H1 (cell line): ENCODE data around the gene RNF44. TPM values are rescaled to one million over a fixed set of nuclear protein-coding genes. Genes with fewer than 3 reads are reported as not detected.

Experiments
- CTCF ChIA-PET: fragments of 300-600 bp; sonication (Branson Sonifier 250); formaldehyde crosslinking; loops from one replicate; lab custom pipeline; 2021; ENCODE audit not compliant: partially characterized antibody; lab: Charles Lee
- POLR2A ChIA-PET: fragments of 300-600 bp; sonication (Branson Sonifier 250); formaldehyde crosslinking; loops from one replicate; lab custom pipeline; 2021; ENCODE audit warnings: inconsistent platforms; ENCODE audit not compliant: partially characterized antibody; lab: Charles Lee
- DNase-seq, 2 experiments: peaks; one replicate each; pipeline versions ENCODE4 v3.0.0 to v3.0.0-alpha.2; 2010 to 2022; ENCODE audit warnings: low spot score in 2 of 2, low read depth in 1 of 2, mixed read lengths in 1 of 2
- FAIRE-seq: peaks from 2 replicates; lab custom pipeline; 2011; peaks lifted over from hg19 to GRCh38; lab: Jason Lieb, UNC
- H2AFZ ChIP-seq: 2 replicates; pipeline ENCODE4 v1.8.1; 2012; ENCODE audit warnings: low read length, inconsistent platforms
- H2AK5ac ChIP-seq: 2 replicates; pipeline ENCODE4 v1.6.1; 2013; ENCODE audit warnings: low read depth, low read length
- H2BK120ac ChIP-seq: replicated peaks from 2 replicates; pipeline ENCODE3; 2013; ENCODE audit warnings: low read depth, low read length, inconsistent platforms
- H2BK12ac ChIP-seq: 2 replicates; pipeline ENCODE4 v1.6.1; 2013; ENCODE audit warnings: low read depth, low read length
- H2BK15ac ChIP-seq: 2 replicates; pipeline ENCODE4 v1.6.1; 2013; ENCODE audit warnings: low read length
- H2BK20ac ChIP-seq: 2 replicates; pipeline ENCODE4 v1.6.1; 2013; ENCODE audit warnings: low read length
- H2BK5ac ChIP-seq: 2 replicates; pipeline ENCODE4 v1.6.1; 2013; ENCODE audit warnings: low read depth, low read length
- H3K14ac ChIP-seq: 2 replicates; pipeline ENCODE4 v1.6.1; 2013; ENCODE audit warnings: inconsistent platforms; ENCODE audit not compliant: insufficient read length
- H3K18ac ChIP-seq: 2 replicates; pipeline ENCODE4 v1.6.1; 2013; ENCODE audit warnings: low read length; ENCODE audit errors: extremely low read depth
- H3K23ac ChIP-seq: 2 replicates; pipeline ENCODE4 v1.6.1; 2013; ENCODE audit warnings: inconsistent platforms; ENCODE audit not compliant: insufficient read length
- H3K23me2 ChIP-seq: 2 replicates; pipeline ENCODE4 v1.6.1; 2013; ENCODE audit warnings: low read depth, low read length
- H3K27ac ChIP-seq: 2 replicates; pipeline ENCODE4 v1.6.1; 2011; ENCODE audit warnings: low read depth, low read length, inconsistent platforms
- H3K27me3 ChIP-seq, 4 experiments: replicated peaks in 1 of 4; 1 replicate in 1 of 4; 2 replicates in 3 of 4; pipeline versions ENCODE4 v1.6.1 to v1.8.1; 2011 to 2013; ENCODE audit warnings: low read length in 3 of 4, mild to moderate bottlenecking in 3 of 4, inconsistent platforms in 2 of 4, mixed read lengths in 2 of 4, moderate library complexity in 1 of 4; ENCODE audit not compliant: control insufficient read depth in 3 of 4, insufficient read depth in 3 of 4; ENCODE audit errors: extremely low read depth in 1 of 4
- H3K36me3 ChIP-seq, 4 experiments: 2 replicates each; pipeline versions ENCODE4 v1.6.1 to v1.8.1; 2011 to 2013; ENCODE audit warnings: mild to moderate bottlenecking in 4 of 4, low read length in 3 of 4, moderate library complexity in 2 of 4, control low read depth in 1 of 4, inconsistent platforms in 1 of 4; ENCODE audit not compliant: insufficient read depth in 4 of 4, control insufficient read depth in 2 of 4
- H3K4ac ChIP-seq: replicated peaks from 2 replicates; pipeline ENCODE3; 2013; ENCODE audit warnings: low read length, low read depth, mixed read lengths, inconsistent platforms; ENCODE audit not compliant: insufficient read length
- H3K4me1 ChIP-seq, 4 experiments: replicated peaks in 1 of 4; 1 replicate in 1 of 4; 2 replicates in 3 of 4; pipeline versions ENCODE4 v1.6.1 to v1.8.1; 2011 to 2013; ENCODE audit warnings: low read length in 3 of 4, inconsistent platforms in 2 of 4, mixed read lengths in 1 of 4; ENCODE audit not compliant: insufficient read depth in 4 of 4, control insufficient read depth in 3 of 4
- H3K4me2 ChIP-seq, 2 experiments: 2 replicates each; pipeline versions ENCODE4 v1.6.1 to v1.8.1; 2011 to 2013; ENCODE audit warnings: low read depth in 2 of 2, low read length in 2 of 2, control low read depth in 1 of 2, inconsistent platforms in 1 of 2, mild to moderate bottlenecking in 1 of 2; ENCODE audit not compliant: insufficient read depth in 1 of 2
- H3K4me3 ChIP-seq, 4 experiments: fragments of 200-600, 300-600 bp in 1 of 4; sonication (generic), shearing (Covaris generic), sonication (Bioruptor Twin) in 1 of 4; 2 replicates each; pipeline versions ENCODE4 v1.5.1 to v1.8.1; 2011 to 2016; ENCODE audit warnings: low read length in 4 of 4, low read depth in 3 of 4, control low read depth in 2 of 4, inconsistent platforms in 2 of 4, mild to moderate bottlenecking in 2 of 4, mixed read lengths in 1 of 4, moderate library complexity in 1 of 4; ENCODE audit not compliant: insufficient read depth in 2 of 4; ENCODE audit errors: extremely low read depth in 1 of 4
- H3K56ac ChIP-seq: replicated peaks from 2 replicates; pipeline ENCODE3; 2013; ENCODE audit warnings: low read depth, mild to moderate bottlenecking, mixed read lengths, low read length, inconsistent platforms; ENCODE audit not compliant: insufficient read length
- H3K79me1 ChIP-seq: 2 replicates; pipeline ENCODE4 v1.6.1; 2013; ENCODE audit warnings: low read depth, low read length, control low read depth
- H3K79me2 ChIP-seq, 2 experiments: 2 replicates each; pipeline versions ENCODE4 v1.6.1 to v1.8.1; 2012 to 2013; ENCODE audit warnings: low read length in 2 of 2, mild to moderate bottlenecking in 2 of 2, inconsistent platforms in 1 of 2; ENCODE audit not compliant: insufficient read depth in 2 of 2, control insufficient read depth in 1 of 2
- H3K9ac ChIP-seq, 4 experiments: replicated peaks in 1 of 4; 1 replicate in 1 of 4; 2 replicates in 3 of 4; pipeline versions ENCODE4 v1.6.1 to v1.8.1; 2011 to 2013; ENCODE audit warnings: low read depth in 3 of 4, low read length in 3 of 4, control low read depth in 2 of 4, mild to moderate bottlenecking in 2 of 4, moderate library complexity in 2 of 4, inconsistent platforms in 1 of 4; ENCODE audit errors: extremely low read depth in 1 of 4
- H3K9me3 ChIP-seq, 2 experiments: 2 replicates each; pipeline versions ENCODE4 v1.6.1 to v1.8.1; 2012 to 2013; ENCODE audit warnings: mild to moderate bottlenecking in 2 of 2, moderate library complexity in 2 of 2, control low read depth in 1 of 2, inconsistent platforms in 1 of 2, low read depth in 1 of 2, low read length in 1 of 2, mixed read lengths in 1 of 2; ENCODE audit not compliant: insufficient read depth in 2 of 2
- H4K20me1 ChIP-seq, 2 experiments: replicated peaks in 1 of 2; 2 replicates each; pipeline versions ENCODE3 to v1.8.1; 2011 to 2013; ENCODE audit warnings: inconsistent platforms in 2 of 2, low read length in 2 of 2, mild to moderate bottlenecking in 1 of 2; ENCODE audit not compliant: insufficient read depth in 2 of 2, control insufficient read depth in 1 of 2
- H4K5ac ChIP-seq: 2 replicates; pipeline ENCODE4 v1.6.1; 2013; ENCODE audit warnings: low read length, low read depth, mixed read lengths, inconsistent platforms; ENCODE audit not compliant: insufficient read length
- H4K8ac ChIP-seq: 2 replicates; pipeline ENCODE4 v1.8.0; 2013; ENCODE audit warnings: mild to moderate bottlenecking, moderate library complexity, low read length, inconsistent platforms; ENCODE audit not compliant: insufficient read depth; ENCODE audit errors: extremely low read depth
- H4K91ac ChIP-seq: replicated peaks from 2 replicates; pipeline ENCODE3; 2013; ENCODE audit warnings: low read length, mixed read lengths, inconsistent platforms; ENCODE audit not compliant: insufficient read length
- CREB1 ChIP-seq: IDR thresholded peaks from 2 replicates; pipeline ENCODE4 v1.6.1; 2012; ENCODE audit warnings: inconsistent platforms
- KDM1A ChIP-seq: fragments of 200-600, 300-600 bp; sonication (generic); IDR thresholded peaks from 2 replicates; pipeline ENCODE4 v1.7.1; 2016; ENCODE audit warnings: mild to moderate bottlenecking, low read length, borderline replicate concordance
- KDM5A ChIP-seq: fragments of 200-600 bp; IDR thresholded peaks from 2 replicates; pipeline ENCODE4 v1.7.1; 2012; ENCODE audit warnings: mild to moderate bottlenecking, low read length, inconsistent platforms, mixed read lengths
- RNF2 ChIP-seq: fragments of 200-900, 300-1000 bp; sonication (generic); IDR thresholded peaks from 2 replicates; pipeline ENCODE4 v1.7.1; 2016; ENCODE audit warnings: borderline replicate concordance, low read depth, mild to moderate bottlenecking, antibody characterized with exemption, low read length; ENCODE audit not compliant: poor library complexity, severe bottlenecking; ENCODE audit errors: missing control alignments
- TAF7 ChIP-seq: optimal IDR thresholded peaks from 2 replicates; pipeline ENCODE3; 2011; ENCODE audit warnings: low read depth, mild to moderate bottlenecking, inconsistent platforms, low read length, moderate library complexity, borderline replicate concordance
- ZNF274 ChIP-seq: IDR thresholded peaks from 2 replicates; pipeline ENCODE4 v1.7.0; 2012; ENCODE audit warnings: low read length, borderline replicate concordance; ENCODE audit errors: extremely low read depth
- WGBS, 2 experiments: shearing (Covaris generic) in 1 of 2; methylation state at CpG; one replicate each; pipeline versions ENCODE4 v1.1.6 to v1.1.7; 2013 to 2015; ENCODE audit warnings: low lambda C conversion rate in 2 of 2, mixed read lengths in 2 of 2, inconsistent platforms in 1 of 2, low coverage in 1 of 2, missing lambda C conversion rate in 1 of 2; ENCODE audit not compliant: insufficient replicate concordance in 2 of 2, insufficient coverage in 1 of 2, insufficient read length in 1 of 2; ENCODE audit errors: extremely low coverage in 1 of 2, missing lambda C conversion rate in 1 of 2; 5-methylcytosine and 5-hydroxymethylcytosine counted together
- polyA plus RNA-seq, 7 experiments: library from polyadenylated mRNA; depleted of rRNA in 3 of 7; stranded (reverse) in 5 of 7; unstranded in 2 of 7; fragments of >200 nt in 5 of 7; fragments of 200-250 nt in 2 of 7; gene quantifications; 1 replicate in 5 of 7; 2 replicates in 1 of 7; 4 replicates in 1 of 7; pipeline versions ENCODE4 v1.2.1 to v1.2.3, GENCODE V29; 2011 to 2013; ENCODE audit warnings: missing spikeins in 2 of 7, mixed read lengths in 2 of 7
- total RNA-seq: library from RNA; stranded (reverse); fragmentation: NEBNext Ultra II Directional; extraction: Animal tissue kit (Norgen Biotek cat#: 25700); gene quantifications from 2 replicates; pipeline ENCODE4 v1.2.1, GENCODE V29; 2021

The RNF44 gene
- total and polyA plus RNA-seq, 2 of the 8 experiments (the other 6 are each of a cell fraction or from before 2014, with no cell fraction given): 54.7 to 164 TPM

- no peak overlapping the region for H3K4me3 ChIP-seq
- H2BK20ac ChIP-seq: peak overlapping the region; percentile 43; the same call in 1 of the 2 replicates
- H2BK15ac ChIP-seq: no peak overlapping the region
- H3K27ac ChIP-seq: no peak overlapping the region
- H3K4me2 ChIP-seq: no peak overlapping the region
- H3K9me3 ChIP-seq: no peaks in the 10 kb centered on the region
- no peak overlapping the region for H2AK5ac ChIP-seq
- no peak overlapping the region for H3K56ac ChIP-seq
- no peak overlapping the region for H3K4ac ChIP-seq
- no peak for DNase-seq
- no peak overlapping the region for H2BK5ac ChIP-seq
- H4K5ac ChIP-seq: no peak overlapping the region
- 70% methylated on average over 10 of the region's 10 CpGs; no CpG with 5 or more reads in 1 of the 2 experiments for WGBS, 2 experiments
- no peaks in the 10 kb centered on the region; a peak in 1 of 7 replicates for H3K4me1 ChIP-seq
- H2BK12ac ChIP-seq: no peak overlapping the region
- H4K91ac ChIP-seq: no peak overlapping the region
- no peaks in the 10 kb centered on the region for H3K23me2 ChIP-seq
- no peak overlapping the region for H2AFZ ChIP-seq
- H3K23ac ChIP-seq: no peak overlapping the region
- TF ChIP-seq RNF2 (no peak), ZNF274 (no peak), KDM5A (no peak), TAF7 (no peak), CREB1 (no peak), KDM1A (no peak)
- no peaks in the 10 kb centered on the region for H3K36me3 ChIP-seq
- no peaks in the 10 kb centered on the region; a peak in 2 of 7 replicates for H3K27me3 ChIP-seq
- H2BK120ac ChIP-seq: no peak overlapping the region
- no peak for FAIRE-seq
- no peaks in the 10 kb centered on the region for H4K20me1 ChIP-seq
- H3K79me1 ChIP-seq: no peaks in the 10 kb centered on the region
- H4K8ac ChIP-seq: no peak overlapping the region
- H3K18ac ChIP-seq: no peak overlapping the region
- no peaks in the 10 kb centered on the region for H3K79me2 ChIP-seq
- ChIA-PET POLR2A (interaction anchor here (1.1 to 26.0 kb wide), 3 partner anchors 8 to 15 kb away, joined by 3 to 458 read pairs (median 7); partner anchors contain the start of gene RNF44), CTCF (no interaction called here)
- H3K9ac ChIP-seq: no peak overlapping the region
- no peak overlapping the region for H3K14ac ChIP-seq
Measured at GRCh38 chr5:176521699-176522263, 15.4 kb downstream of the RNF44 start.
